Epidermal melanocyte (primary cell): ENCODE data around the gene ZBTB20.

Experiments
- DNase-seq: peaks from one replicate; pipeline ENCODE4 v3.0.0; 2011; ENCODE audit warnings: low spot score; ENCODE audit not compliant: insufficient read length

The ZBTB20 gene

GRCh38 chr3:115089481-115089880 is 57.6 kb downstream of the ZBTB20 start:
- no peak for DNase-seq

DNA sequence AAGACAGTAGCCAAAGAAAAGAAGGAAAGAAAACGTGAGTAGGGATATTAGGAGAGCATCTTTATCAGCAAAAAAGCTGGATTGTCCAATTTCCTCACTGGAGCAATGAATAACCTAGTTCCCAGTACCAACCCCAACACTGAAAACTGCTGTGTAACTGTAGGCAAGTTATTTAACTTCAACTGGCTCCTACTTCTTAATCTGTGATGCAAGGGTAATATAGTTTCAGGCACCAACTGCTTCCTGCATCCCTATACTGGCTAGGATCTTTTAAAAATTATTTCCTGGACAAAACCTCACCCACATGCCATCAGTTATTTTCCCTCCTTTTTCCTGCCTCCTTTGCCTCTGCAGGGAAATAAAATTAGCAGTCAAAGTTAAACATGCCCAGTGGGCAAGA is 59.6 kb downstream of the ZBTB20 start:
- DNase-seq, result no peak

GRCh38 chr3:115086344-115086743 is 60.7 kb downstream of the ZBTB20 start:
- no peak for DNase-seq

- no peak for DNase-seq
Measured at GRCh38 chr3:115085197-115085865, 61.8 kb downstream of the ZBTB20 start.

GRCh38 chr3:115084686-115085085 is 62.4 kb downstream of the ZBTB20 start:
- DNase-seq, result no peak

DNA sequence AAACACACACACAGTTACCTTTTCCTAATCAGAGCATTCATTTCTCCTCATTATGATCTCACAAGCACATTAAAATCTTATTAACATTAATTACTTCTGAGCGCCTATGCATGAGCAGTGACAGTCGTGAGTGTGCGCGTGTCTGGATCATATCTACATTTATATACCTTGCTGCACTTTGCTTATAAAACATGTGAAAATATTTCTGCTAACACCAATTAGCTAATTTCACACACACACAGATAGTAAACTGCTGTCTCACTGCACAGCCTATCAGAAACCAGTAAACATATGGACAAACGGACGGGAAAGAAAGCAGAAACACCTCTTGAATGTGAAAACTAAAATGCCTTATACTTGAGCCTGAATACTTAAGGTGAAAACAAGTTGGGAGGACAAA is 64.8 kb downstream of the ZBTB20 start:
- DNase-seq, result no peak

GRCh38 chr3:115081444-115081843 is 65.6 kb downstream of the ZBTB20 start:
- DNase-seq, result no peak

GRCh38 chr3:115077501-115078250 is 69.4 kb downstream of the ZBTB20 start:
- no peak for DNase-seq

DNA sequence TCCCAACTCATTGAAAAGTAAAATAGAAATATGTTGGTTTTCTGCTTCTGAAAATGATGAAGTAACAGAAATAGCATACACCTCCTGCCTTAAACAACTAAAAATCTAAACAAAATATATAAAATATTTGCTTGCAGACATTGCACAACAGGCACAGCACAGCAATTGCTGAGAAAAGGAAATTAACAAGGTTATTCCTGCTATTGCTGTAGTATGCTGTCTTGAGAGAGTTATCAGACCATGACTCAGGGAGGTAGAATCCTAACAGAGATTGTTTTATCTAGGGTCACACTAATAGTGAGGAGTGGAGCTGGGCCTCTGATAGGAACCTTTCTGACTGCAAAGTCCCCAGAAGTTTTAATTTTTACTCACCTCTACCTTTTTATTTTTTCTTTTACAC is 72.6 kb downstream of the ZBTB20 start:
- DNase-seq, result no peak

- DNase-seq, result no peak
Measured at GRCh38 chr3:115072265-115073021, 74.6 kb downstream of the ZBTB20 start.

DNA sequence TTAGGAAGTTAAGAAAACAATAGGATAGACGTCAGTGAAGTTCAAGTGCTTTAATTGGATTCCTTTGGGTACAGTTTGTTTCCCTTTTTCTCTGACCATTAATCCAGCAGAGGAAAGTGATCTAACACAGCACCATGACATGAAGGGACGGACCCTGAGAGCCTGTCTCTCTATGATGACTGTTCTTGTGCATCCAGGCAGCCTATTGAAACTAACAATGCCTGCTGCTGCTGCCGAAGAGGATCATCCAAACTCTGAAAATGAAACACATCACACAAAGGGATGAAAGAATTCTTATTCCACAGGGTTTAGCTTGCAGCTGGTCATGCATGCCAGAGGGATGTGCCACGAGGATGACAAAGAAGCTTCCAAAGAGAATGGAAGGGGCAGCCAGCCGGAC is 75.5 kb downstream of the ZBTB20 start:
- DNase-seq, result peak; percentile 29

DNA sequence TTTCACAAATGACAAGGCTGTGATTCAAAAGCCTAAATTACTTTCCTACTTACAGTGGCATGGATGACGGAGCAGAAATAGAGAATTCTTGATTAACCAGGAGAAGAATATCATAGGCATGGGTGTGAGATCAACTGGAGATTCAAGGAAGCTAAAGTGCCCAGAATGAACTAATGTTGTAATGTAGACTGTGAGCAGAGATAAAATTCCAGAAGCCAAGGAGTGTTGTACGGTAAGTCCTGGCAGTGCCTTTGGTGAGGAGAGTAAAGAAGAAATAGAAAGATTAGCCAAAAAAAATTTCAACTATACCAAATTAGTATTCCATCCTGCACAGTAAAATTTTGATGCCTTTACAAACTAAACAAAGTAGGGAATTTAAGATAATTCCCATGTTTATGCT is 75.9 kb downstream of the ZBTB20 start:
- DNase-seq, result no peak

GRCh38 chr3:115068799-115069198 is 78.3 kb downstream of the ZBTB20 start:
- no peak for DNase-seq

- DNase-seq, result no peak
Measured at GRCh38 chr3:115062412-115062956, 84.6 kb downstream of the ZBTB20 start.

- peak; percentile 20 for DNase-seq
Measured at GRCh38 chr3:115062009-115062408, 85.1 kb downstream of the ZBTB20 start.

- no peak for DNase-seq
Measured at GRCh38 chr3:115052906-115053305, 94.2 kb downstream of the ZBTB20 start.

- no peak for DNase-seq
Measured at GRCh38 chr3:115042351-115042750, 104.7 kb downstream of the ZBTB20 start.

DNA sequence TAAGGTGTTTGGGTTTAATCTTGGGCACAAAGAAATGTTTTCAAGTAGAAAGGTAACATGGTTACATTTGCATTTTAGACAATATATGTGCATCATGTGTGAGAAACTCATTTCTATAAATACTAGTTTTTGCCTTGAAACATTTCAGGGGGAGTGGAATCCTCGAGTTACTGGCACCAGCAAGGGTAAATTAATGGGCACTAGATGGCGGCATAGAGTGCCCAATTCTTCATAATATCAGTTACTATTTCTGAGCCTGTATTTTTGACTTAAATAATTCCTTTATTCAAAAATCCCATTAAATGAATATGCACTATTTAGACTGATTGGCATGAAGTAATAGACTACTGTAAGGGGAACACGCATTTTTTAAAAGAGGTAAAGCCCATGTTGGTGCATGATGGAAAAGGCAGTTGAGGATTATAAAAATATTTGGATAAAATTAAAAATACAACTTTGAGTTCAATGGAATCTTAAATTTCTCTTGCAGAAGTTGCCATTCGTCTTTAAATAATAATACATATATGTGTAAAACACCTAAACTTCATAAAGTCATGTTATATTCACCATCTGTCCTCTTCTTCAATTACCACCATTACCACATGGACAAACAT is 106.3 kb downstream of the ZBTB20 start:
- peak; percentile 44 for DNase-seq

- DNase-seq, result no peak
Measured at GRCh38 chr3:115040246-115040645, 106.8 kb downstream of the ZBTB20 start.

DNA sequence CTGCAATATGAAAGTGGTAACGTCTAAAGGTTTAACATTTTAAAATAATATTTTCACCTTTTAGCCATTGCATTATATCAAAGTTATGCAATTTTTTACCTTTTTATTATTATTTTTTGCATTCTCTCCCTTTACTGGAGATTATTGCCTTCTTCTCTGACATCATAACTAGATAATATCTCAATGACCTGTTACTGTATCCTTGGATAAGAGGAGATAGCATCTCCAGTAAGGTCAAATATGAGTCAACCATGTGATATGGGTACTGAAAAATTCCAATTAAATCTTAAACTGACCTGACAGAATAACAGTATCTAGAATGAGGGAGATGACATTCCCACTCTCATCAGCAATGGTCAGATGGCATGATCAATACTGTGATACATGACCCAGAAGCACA is 108.3 kb downstream of the ZBTB20 start:
- DNase-seq, result no peak

GRCh38 chr3:115022835-115023398 is 124.2 kb downstream of the ZBTB20 start:
- no peak for DNase-seq
